MCF 10A (cell line): ENCODE results near the gene LTBP2. TPM values are rescaled to one million over a fixed set of nuclear protein-coding genes. Genes with fewer than 3 reads are reported as not detected.

ENCODE experiments used
- BruUV-seq: library from RNA; stranded (reverse); fragments of 400-500 nt; replicated peaks from 2 replicates; lab custom pipeline; 2021; lab: Mats Ljungman, UMichigan
- CTCF ChIA-PET: fragments of 300-600 bp; sonication (Branson Sonifier 250); formaldehyde crosslinking; extraction: SDS; loops from one replicate; lab custom pipeline; 2021; ENCODE audit warnings: antibody characterized with exemption, inconsistent platforms; lab: Yijun Ruan, JAX
- POLR2A ChIA-PET: fragments of 300-600, 350-650 bp; sonication (Branson Sonifier 250); formaldehyde crosslinking; extraction: SDS; loops from one replicate; lab custom pipeline; 2020; ENCODE audit warnings: antibody characterized with exemption, inconsistent platforms; lab: Yijun Ruan, JAX
- DNase-seq: peaks from one replicate; pipeline ENCODE4 v3.0.0-alpha.2; 2018; ENCODE audit not compliant: unreplicated experiment
- H3K27ac Mint-ChIP-seq: one replicate; pipeline ENCODE4 v1.8.0; 2022; ENCODE audit warnings: mild to moderate bottlenecking, low read depth, mixed read lengths; ENCODE audit not compliant: unreplicated experiment
- H3K27me3 Mint-ChIP-seq: one replicate; pipeline ENCODE4 v1.8.0; 2022; ENCODE audit warnings: mixed read lengths; ENCODE audit not compliant: insufficient read depth, unreplicated experiment
- H3K36me3 Mint-ChIP-seq: one replicate; pipeline ENCODE4 v1.8.0; 2022; ENCODE audit warnings: mild to moderate bottlenecking, moderate library complexity, mixed read lengths; ENCODE audit not compliant: insufficient read depth, unreplicated experiment
- H3K4me1 Mint-ChIP-seq: one replicate; pipeline ENCODE4 v1.8.0; 2022; ENCODE audit warnings: mixed read lengths; ENCODE audit not compliant: insufficient read depth, unreplicated experiment
- H3K4me3 Mint-ChIP-seq: one replicate; pipeline ENCODE4 v1.8.0; 2022; ENCODE audit warnings: mild to moderate bottlenecking, moderate library complexity, mixed read lengths; ENCODE audit not compliant: unreplicated experiment
- H3K9me3 Mint-ChIP-seq: one replicate; pipeline ENCODE4 v1.8.0; 2022; ENCODE audit warnings: mixed read lengths; ENCODE audit not compliant: unreplicated experiment
- intact Hi-C: fragments of 100-400 bp; cut with micrococcal nuclease; formaldehyde crosslinking; loops from 2 replicates; pipeline ENCODE4 v1.14.1; 2022
- total RNA-seq: library from RNA; stranded (reverse); gene quantifications from 2 replicates; pipeline ENCODE4 v1.2.3, GENCODE V29; 2022
- TF ChIP-seq, protein P1 (sequence below): fragments of 200-600 bp; IDR thresholded peaks from one replicate; pipeline ENCODE4 v1.8.0; 2022; ENCODE audit warnings: antibody characterized with exemption, mild to moderate bottlenecking; ENCODE audit not compliant: unreplicated experiment

LTBP2 gene
- total RNA-seq, 1 experiment from 2014 or later, result 16.8 TPM

DNA sequence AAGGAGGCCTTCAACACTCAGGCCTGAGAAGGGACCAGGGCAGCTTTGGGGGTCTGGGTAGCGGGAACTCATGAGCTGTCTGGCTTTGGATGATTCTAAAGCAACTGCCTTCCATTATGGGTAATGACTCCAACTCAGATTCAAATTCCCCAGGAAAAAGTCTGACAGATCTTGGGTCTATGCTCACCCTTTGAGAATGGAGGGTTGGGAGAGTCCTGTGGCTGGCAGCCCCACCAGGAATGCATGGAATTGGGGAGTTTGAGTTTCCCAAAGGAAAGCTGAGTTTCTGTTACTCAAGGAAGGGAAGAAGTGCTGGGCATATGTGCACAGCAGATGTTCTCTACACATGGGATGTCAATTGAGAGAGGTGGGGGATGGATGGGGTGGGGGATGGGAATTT lies 22.4 kb upstream of the LTBP2 start:
- ChIA-PET CTCF (interaction anchor here (1.1 kb wide), 1 partner anchor 25 kb away, joined by 3 read pairs; no protein-coding TSS in a partner anchor), POLR2A (interaction anchor here (0.8 kb wide), 1 partner anchor 15 kb away, joined by 3 read pairs; no protein-coding TSS in a partner anchor)
- intact Hi-C loops, result no loop called here
- Mint-ChIP-seq H3K27me3 (no peaks in the 10 kb centered on the region), H3K27ac (no peak overlapping the region), H3K4me1 (no peaks in the 10 kb centered on the region), H3K4me3 (no peak overlapping the region), H3K9me3 (no peaks in the 10 kb centered on the region), H3K36me3 (no peaks in the 10 kb centered on the region)
- BruUV-seq, result no TSS peak
- TF ChIP-seq, protein P1, sequence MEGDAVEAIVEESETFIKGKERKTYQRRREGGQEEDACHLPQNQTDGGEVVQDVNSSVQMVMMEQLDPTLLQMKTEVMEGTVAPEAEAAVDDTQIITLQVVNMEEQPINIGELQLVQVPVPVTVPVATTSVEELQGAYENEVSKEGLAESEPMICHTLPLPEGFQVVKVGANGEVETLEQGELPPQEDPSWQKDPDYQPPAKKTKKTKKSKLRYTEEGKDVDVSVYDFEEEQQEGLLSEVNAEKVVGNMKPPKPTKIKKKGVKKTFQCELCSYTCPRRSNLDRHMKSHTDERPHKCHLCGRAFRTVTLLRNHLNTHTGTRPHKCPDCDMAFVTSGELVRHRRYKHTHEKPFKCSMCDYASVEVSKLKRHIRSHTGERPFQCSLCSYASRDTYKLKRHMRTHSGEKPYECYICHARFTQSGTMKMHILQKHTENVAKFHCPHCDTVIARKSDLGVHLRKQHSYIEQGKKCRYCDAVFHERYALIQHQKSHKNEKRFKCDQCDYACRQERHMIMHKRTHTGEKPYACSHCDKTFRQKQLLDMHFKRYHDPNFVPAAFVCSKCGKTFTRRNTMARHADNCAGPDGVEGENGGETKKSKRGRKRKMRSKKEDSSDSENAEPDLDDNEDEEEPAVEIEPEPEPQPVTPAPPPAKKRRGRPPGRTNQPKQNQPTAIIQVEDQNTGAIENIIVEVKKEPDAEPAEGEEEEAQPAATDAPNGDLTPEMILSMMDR, result no peak
- DNase-seq, result no peak

GRCh38 chr14:74630881-74631690 lies 19.0 kb upstream of the LTBP2 start:
- no peak for DNase-seq
- Mint-ChIP-seq H3K27me3 (no peaks in the 10 kb centered on the region), H3K27ac (no peak overlapping the region), H3K36me3 (peaks cover 7% of the 10 kb centered on the region), H3K9me3 (no peaks in the 10 kb centered on the region), H3K4me1 (no peaks in the 10 kb centered on the region), H3K4me3 (no peak overlapping the region)
- CTCF ChIA-PET, result interaction anchor here (1.0 kb wide), 1 partner anchor 9 kb away, joined by 3 read pairs; no protein-coding TSS in a partner anchor
- TF ChIP-seq, protein P1, result no peak
- no TSS peak for BruUV-seq
- intact Hi-C loops, result no loop called here
- POLR2A ChIA-PET, result interaction anchor here (0.7 kb wide), 1 partner anchor 140 kb away, joined by 5 read pairs; no protein-coding TSS in a partner anchor

GRCh38 chr14:74628418-74628817 lies 16.4 kb upstream of the LTBP2 start:
- no TSS peak for BruUV-seq
- no peaks in the 10 kb centered on the region for H3K27me3 Mint-ChIP-seq
- no peaks in the 10 kb centered on the region for H3K9me3 Mint-ChIP-seq
- intact Hi-C loops, result no loop called here
- H3K4me1 Mint-ChIP-seq, result no peaks in the 10 kb centered on the region
- POLR2A ChIA-PET, result interaction anchor here (0.6 kb wide), 2 partner anchors 9 to 878 kb away, joined by 3 read pairs; no protein-coding TSS in a partner anchor
- CTCF ChIA-PET, result interaction anchor here (0.6 to 1.2 kb wide), 4 partner anchors 8 to 128 kb away, joined by 3 to 7 read pairs (median 4); no protein-coding TSS in a partner anchor
- DNase-seq, result no peak
- no peak overlapping the region for H3K27ac Mint-ChIP-seq
- H3K4me3 Mint-ChIP-seq, result no peak overlapping the region
- H3K36me3 Mint-ChIP-seq, result peaks cover 7% of the 10 kb centered on the region
- TF ChIP-seq, protein P1, result no peak

DNA sequence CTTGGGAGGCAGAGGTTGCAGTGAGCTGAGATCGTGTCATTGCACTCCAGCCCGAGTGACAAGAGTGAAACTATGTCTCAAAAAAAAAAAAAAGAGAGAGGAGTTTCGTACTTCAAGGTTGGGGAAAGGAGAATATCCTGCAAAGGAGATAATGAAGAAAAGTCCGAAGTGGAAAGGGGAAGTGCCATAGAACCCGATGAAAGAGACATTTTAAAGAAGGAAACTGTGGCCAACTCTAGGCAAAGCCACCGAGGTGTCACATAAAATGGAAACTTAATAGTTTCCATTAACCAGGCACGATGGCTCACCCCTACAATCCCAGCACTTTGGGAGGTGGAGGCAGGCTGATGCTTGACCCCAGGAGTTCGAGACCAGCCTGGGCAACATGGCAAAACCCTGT lies 15.0 kb upstream of the LTBP2 start:
- Mint-ChIP-seq H3K4me1 (peaks cover 5% of the 10 kb centered on the region), H3K9me3 (no peaks in the 10 kb centered on the region), H3K36me3 (peaks cover 7% of the 10 kb centered on the region), H3K27ac (no peak overlapping the region), H3K4me3 (no peak overlapping the region), H3K27me3 (no peaks in the 10 kb centered on the region)
- TF ChIP-seq, protein P1, result no peak
- ChIA-PET POLR2A (interaction anchor here (1.2 kb wide), 1 partner anchor 15 kb away, joined by 3 read pairs; no protein-coding TSS in a partner anchor), CTCF (interaction anchor here (0.6 to 1.2 kb wide), 6 partner anchors 10 to 984 kb away, joined by 3 to 7 read pairs (median 3); partner anchors contain the start of gene LTBP2)
- no TSS peak for BruUV-seq
- no peak for DNase-seq
- intact Hi-C loops, result no loop called here
